Measurements from ENCODE around the gene ARFGAP2.

Gene ARFGAP2

DNA sequence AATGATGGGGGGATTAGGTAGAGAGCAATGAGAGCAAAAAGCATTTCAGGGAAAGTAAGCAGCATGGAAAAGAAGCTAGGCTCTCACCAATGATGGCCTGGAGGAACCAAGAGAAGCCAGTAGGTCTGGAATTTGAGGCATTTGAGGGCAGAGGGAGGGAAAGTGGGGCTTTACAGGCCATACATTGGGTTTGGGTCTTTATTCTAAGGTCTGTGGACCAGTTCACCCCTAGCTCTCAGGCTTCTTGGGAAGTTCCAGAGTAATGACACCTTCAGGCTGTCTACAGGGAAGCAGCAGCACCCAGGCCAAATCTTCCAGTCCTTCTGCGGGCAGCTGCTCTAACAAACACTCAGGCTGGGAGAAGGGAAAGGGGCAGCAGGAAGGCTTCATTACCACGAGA lies 29.4 kb downstream of the ARFGAP2 start:
- DNase-seq: no peak

DNA sequence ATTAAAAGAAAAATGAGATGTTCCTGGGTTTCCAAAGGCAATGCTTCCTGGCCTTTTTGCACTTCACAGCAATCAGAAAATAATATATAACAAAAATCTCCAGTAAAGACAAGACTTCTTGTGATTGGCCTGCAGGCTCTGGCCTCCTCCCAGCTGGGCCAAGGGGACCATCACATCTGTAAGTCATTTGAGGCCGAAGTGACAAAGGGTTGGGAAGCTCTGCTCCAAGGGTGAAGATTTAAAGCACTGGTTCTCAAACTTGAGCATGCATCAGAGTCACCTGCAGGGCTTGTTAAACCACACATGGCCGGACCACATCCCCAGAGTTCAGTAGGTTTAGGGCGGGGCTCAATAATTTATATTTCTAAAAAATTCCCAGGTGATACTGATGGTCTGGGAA lies 32.1 kb downstream of the ARFGAP2 start:
- DNase-seq: no peak

DNA sequence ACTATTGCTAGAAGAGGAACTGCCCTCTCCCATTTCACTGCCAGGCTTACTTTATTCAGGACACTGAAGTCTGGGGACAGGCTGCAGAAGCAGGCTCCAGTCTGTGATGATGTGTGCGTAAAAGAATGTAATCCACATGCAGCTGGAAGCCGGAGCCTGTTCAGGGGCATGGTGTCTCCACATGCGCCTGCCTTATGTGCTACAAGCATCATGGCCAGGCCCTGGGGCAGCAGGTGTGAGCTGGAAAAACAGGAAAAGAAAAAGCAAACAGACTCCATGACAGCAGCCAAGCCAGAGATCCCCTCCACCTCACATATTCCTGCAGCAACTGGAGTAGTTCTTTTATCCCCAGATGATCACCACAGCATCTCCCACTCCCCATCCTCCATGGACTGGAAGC lies 33.4 kb downstream of the ARFGAP2 start:
- no peak for DNase-seq

DNA sequence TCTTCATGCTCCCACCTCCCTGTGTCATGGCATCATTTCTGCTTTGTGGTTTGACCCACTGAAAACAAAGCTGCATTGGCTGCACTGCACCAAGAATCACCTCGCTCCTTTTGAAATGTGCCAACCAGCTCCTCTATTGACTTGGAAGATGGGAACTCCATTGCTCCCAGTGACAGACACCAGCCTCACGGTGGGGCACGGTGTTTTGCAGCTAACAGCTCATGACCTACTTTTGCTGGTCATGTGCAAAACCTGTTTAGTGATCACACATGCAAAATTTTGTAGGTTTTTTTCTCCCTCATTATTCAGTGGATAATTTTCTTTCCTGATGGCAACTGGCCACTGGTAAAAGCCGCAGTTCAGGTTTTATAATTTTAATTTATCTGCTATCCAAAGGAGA lies 36.8 kb downstream of the ARFGAP2 start:
- DNase-seq: no peak

DNA sequence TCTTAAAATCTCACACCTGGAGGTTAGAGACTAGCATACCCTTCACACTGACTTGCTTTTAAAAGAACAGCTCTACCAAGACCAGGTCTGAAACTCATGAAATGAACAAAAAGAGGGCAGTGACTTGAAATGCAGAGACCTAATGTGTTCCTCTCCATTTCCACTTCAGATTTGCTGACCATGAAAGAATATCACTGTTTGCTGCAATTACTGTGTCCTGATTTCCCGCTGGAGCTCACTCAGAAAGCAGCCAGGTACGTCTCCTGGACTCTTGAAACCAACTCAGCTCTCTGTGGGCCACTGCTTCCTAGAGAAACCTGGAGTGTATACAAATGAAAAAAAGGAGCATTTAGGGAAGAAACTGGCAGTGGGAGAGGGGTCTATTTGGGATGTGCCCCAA lies 39.2 kb downstream of the ARFGAP2 start:
- DNase-seq: no peak

DNA sequence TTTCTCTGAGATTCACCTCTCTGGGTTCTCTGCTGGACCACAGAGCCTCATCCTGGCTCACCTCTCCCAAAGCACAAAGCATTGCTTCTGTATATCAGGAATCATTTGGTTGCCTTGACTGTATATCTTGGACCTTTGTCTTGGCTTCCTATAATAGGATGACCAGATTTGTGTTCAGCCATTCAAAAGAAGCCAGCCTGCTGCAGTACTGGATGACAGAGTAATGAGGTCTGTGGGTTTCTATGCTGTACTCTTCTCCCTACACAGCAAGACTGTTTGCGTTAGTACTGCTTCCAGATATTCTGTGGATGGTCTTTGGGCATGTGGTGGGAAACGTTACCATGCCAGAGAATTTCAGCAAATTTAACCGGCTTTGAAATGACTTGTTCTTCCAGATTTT lies 39.8 kb downstream of the ARFGAP2 start:
- no peak for DNase-seq

DNA sequence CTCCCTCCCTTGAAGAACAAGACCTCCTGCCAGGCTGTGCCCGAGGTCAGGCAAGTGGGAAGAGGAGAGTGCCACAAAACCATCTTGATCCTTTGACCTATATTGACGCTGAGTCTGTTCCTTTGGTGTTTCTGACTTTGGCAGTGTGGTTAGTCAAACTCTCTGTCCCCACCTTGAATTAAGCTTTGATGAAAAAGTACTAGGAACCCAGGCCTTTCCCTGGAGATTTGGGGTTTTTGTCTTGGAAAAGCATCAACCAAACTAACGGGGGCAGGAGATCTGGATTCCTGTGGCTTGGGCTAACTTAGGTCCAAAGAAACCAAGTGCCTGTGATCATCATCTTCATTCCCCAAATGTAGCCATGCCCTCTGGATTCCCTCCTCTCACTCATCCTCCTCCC lies 40.4 kb downstream of the ARFGAP2 start:
- DNase-seq: no peak

DNA sequence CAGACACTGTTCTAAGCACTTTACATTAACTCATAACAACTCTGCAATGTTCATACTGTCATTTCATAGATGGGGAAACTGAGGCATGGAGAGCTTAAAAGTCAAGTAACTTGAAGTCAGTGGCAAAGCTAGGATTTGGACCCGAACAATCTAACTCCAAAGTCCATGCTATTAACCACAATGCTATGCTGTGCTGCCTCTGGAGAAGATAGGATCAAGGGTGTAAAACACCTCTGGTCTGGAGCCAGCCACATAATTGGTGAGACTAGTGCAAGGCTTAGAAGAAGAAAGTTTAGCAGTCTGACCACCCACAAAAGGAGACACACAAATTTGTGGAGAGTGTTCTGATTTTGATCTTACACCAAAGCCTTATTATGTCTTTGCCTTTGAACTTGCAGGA lies 43.7 kb downstream of the ARFGAP2 start:
- no peak for DNase-seq

DNA sequence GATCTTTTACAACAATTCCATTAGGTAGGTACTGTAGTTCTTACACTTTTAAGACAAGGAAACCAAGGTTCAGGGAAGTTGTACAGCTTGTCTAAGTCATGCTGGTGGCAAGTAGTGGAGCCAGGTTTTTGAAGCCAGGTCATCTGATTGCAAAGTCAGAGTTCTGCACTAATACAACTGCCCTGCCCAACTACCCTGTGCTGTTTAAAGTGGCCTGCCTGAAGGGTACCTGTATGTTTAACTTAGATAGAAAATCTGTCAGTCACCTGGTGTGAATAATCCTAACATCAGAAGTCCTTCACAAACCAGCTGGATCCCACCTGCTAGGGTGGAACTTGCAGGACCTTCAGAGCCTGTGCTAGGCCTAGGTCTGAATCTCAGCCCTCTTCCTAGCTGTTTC lies 44.2 kb downstream of the ARFGAP2 start:
- no peak for DNase-seq

DNA sequence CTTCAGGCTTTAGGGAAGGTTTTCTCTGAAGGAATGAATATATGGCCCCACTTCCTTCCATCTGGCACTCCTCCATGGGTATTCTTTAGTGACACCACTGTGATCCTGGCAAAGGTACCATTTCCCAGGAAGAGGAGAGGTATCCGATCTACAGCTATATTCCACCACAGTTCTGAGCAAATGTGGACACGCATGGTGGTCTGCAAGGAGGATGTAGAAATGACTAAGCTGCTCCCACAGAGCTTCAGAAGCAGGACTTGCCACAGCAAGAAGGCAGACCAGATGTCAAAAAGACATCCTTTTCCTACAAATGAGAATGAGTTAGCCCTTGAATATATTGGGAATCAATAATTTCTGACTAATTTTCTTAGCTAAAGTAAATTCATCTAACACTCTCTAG lies 45.5 kb downstream of the ARFGAP2 start:
- DNase-seq: no peak

DNA sequence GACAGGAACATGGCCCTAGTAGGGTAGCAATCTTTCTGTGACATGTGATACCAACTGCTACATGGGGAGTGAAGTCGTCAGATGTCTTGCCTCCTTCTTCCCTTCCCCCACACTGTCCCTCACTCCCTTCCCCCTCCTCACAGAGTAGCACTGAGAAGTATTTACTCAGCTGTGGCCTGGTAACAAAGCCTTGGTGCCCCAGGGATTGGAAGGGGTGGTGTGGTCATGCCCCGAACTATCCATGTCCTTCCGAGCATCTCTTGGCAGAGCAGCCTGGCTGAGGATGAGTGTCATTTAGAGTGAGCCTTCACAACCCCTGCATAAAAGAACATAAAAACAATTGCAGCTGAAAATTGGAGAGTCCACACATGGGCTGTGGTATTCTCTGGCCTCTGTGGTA lies 46.1 kb downstream of the ARFGAP2 start:
- DNase-seq: no peak

DNA sequence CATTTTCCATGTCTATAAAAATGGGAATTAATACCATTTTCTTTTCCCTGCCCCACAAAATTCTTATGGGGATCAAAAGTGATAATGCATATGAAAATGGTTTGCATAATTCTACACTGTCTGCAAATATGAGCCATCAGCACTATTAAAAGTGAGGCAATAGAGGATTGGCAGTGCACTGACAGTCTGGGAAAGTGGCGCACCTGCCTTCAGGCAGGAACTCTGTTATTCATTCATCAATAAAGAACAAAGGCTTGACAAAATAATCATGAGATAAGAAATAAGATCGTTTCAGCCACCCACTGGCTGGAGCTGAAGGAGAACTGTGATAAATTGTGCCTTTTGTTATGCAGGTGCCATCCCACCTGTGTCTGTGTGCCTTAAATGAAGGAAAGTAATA lies 49.5 kb downstream of the ARFGAP2 start:
- DNase-seq: no peak

DNA sequence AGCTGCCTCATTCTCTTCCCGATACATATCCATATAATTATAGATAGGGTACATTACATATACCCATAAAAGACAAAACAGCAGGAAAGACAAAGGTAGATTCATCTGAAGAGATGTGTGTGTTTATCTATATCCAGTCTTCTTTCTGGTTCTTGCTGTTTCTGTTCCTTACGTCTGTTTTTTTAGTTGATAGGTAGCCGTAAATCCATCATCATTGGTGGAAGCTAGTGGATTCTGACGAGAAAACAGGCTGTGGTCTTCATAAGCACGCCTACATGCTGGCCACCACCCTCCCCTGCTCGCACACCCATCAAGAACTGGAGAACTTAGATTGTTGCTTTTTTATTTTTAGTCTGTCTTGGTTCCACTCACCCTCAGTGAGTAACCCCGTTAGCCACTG lies 51.6 kb downstream of the ARFGAP2 start:
- DNase-seq: no peak

DNA sequence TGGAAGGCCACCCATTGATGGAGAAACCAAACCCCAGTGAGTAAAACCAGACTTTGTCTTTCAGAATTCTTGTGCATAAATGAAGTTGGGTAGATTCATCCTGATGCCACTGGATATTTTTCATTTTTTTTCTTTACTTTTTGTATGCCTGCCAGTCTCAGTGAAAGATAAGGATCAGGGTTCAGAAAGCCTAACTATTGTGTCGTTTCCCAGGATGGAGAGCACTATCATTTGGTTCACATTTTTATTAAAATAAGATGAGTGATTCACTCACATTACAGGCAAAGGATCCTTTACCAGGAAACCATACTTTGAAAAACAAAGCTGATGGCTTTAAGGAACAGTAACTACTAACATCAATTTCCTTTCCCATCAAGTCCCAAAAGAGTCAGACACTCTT lies 52.0 kb downstream of the ARFGAP2 start:
- no peak for DNase-seq

DNA sequence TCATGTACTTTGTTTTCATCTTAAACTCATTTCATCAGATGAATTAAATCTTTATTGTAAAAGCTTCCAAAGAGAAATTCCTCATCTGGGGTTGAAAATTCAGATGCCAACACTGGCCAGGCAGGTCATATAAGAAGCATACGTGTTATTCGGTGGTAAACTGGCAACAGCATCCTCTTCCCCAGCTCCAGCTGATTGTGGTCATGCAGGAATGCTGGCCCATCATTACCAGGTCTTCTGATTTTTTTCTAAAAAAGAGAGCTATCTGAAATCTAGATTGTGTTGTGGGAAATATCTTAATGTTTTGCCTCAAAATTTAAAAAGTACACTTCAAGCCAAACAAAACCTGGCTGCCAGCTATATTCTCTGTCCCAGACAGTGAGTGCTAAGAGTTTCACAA lies 53.6 kb downstream of the ARFGAP2 start:
- no peak for DNase-seq

DNA sequence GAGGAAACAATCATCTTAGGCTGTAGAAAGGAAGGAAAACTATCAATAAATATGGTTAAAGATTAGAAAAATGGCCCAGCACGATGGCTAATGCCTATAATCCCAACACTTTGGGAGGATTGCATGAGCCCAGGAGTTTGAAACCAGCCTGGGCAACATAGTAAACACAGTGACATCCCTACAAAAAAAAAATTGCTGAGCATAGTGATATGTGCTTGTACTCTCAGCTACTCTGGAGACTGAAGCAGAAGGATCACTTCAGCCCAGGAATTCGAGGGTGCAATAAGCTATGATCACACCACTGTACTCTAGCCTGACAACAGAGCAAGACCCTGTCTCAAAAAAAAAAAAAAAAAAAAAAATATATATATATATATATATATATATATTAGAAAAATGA lies 54.9 kb downstream of the ARFGAP2 start:
- no peak for DNase-seq

DNA sequence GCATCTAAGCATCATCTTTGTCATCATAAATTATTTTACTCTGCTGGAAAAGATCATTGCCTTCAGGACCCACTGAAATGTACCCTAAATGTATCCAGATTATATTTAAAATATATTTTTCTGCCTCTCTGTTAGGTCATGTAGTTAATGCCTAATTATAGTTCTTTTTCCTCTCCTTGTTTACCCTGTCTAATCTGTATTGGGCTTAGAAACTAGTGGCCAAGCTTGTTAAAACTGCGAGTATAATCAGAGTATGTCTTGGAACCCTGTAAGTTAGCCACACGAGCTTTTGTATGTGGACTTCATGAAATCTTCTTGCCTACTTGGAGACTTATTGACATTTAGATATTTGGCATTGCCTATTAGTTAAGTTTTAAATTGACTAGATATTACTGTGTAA lies 55.6 kb downstream of the ARFGAP2 start:
- no peak for DNase-seq

DNA sequence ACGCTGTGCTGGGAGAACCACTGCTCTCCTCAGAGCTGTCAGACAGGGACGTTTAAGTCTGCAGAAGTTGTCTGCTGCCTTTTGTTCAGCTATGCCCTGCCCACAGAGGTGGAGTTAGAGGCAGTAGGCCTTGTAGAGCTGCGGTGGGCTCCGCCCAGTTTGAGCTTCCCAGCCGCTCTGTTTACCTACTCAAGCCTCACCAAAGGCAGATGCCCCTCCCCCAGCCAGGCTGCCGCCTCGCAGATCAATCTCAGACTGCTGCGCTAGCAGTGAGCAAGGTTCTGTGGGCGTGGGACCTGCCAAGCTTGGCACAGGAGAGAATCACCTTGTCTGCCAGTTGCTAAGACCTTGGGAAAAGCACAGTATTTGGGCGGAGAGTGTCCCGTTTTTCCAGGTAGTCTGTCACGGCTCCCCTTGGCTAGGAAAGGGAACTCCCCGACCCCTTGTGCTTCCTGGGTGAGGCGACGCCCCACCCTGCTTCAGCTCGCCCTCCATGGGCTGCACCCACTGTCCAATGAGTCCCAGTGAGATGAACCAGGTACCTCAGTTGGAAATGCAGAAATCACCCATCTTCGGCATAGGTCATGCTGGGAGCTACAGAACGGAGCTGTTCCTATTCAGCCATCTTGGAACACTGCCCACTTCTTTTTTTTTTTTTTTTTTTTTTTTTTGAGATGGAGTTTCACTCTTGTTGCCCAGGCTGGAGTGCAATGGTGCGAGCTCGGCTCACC lies 57.6 kb downstream of the ARFGAP2 start:
- DNase-seq: peak; percentile 16

Measured in CD4-positive, alpha-beta T cell treated with Interleukin-4 for 4 hours (primary cell).